Globus pallidus (tissue), 1 donor: ENCODE data around the gene MRPS17.

Experiments used
- DNase-seq: peaks from one replicate; pipeline ENCODE4 v3.0.0-alpha.2; 2015; ENCODE audit warnings: low spot score

The MRPS17 gene

GRCh38 chr7:55970978-55971377 lies 19.3 kb downstream of the MRPS17 start:
- no peak for DNase-seq

- no peak for DNase-seq
These were observed 22.1 kb downstream of the MRPS17 start for GRCh38 chr7:55973747-55974250.

DNA sequence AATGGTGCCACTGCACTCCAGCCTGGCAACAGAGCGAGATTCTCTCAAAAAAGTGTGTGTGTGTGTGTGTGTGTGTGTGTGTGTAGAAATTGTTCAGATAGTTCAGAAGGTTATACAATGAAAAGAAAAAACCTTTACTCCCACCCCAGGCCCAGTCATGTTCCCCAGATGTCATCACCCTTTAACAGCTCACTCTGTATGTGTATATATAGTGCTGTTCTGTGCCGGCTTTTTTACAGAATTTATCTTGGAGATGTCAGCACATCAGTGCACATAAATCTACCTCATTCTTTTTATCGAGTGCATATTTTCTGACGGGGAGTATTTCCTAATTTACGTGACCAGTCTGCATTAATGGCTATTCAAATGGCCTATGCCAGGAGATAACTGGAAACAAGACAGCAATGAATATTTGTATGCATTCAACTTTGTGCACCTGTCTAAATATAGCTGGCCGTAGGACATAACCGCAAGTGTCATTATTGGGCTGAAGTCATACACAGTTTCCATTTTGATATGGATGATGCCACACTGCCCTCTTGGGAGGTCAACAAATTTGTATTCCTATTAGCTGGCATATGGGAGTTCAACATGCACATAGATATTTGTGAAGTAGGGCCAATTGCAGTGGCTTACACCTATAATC lies 24.4 kb downstream of the MRPS17 start:
- DNase-seq: no peak

DNA sequence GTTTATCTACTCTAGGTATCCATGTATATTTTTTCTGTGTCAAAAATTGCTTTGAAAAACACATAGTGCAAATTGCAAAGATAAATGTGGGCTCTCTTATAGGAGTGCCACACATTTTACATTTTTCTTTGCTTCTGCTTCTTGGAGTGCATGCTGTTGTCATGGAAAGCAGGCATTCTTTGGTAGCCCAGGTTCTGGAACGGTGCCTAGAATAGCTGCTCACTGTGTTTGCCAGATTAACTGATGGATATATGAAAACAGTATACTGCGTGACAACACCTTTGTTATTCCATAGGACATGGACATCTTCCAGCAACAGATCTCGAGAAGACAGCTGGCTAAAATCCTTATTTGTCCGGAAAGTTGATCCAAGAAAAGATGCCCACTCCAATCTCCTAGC lies 26.2 kb downstream of the MRPS17 start:
- DNase-seq: no peak

GRCh38 chr7:55980266-55980665 lies 28.6 kb downstream of the MRPS17 start:
- no peak for DNase-seq

- DNase-seq: no peak
These were observed 31.9 kb downstream of the MRPS17 start for GRCh38 chr7:55983537-55983936.

- no peak for DNase-seq
These were observed 40.7 kb downstream of the MRPS17 start for GRCh38 chr7:55992346-55992745.

GRCh38 chr7:55996856-55997500 lies 45.3 kb downstream of the MRPS17 start:
- no peak for DNase-seq

DNA sequence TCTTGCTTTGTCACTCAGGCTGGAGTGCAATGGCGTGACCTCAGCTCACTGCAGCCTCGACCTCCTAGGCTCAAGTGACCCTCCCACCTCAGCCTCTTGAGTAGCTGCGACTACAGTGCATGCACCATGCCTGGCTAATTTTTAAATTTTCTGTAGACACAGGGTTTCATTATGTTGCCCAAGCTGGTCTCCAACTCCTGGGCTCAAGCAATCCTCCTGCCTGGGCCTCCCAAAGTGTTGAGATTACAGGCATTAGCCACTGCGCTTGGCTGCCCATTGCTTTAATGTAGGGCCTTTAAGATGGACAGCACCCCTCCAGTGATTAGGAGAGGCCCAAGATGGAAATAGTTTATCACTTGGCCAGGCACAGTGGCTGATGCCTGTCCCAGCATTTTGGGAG lies 52.1 kb downstream of the MRPS17 start:
- no peak for DNase-seq
